ENCODE data around the gene BNC2.

- TF ChIP-seq CTCF (conservative IDR thresholded peaks at IDR 0.05 in 1 of 2, IDR thresholded peaks at IDR 0.05 in 1 of 2; ENCODE audit: low read depth in 1 of 2, low read length in 2 of 2) (no peak), EZH2 (IDR thresholded peaks at IDR 0.05; ENCODE audit: low read length, missing control alignments) (no peak)
These were observed 189.4 kb downstream of the BNC2 start for GRCh38 chr9:16680975-16681651.

All from fibroblast of lung (primary cell).